Muscle layer of colon (tissue), 2 donors: ENCODE measurements around the gene ABCB11.

Experiments used
- H3K27ac ChIP-seq: one replicate; pipeline ENCODE4 v1.7.0; 2013; ENCODE audit warnings: low read depth, mild to moderate bottlenecking, low read length, moderate library complexity
- H3K27me3 ChIP-seq, 2 donors: one replicate each; pipeline ENCODE4 v1.7.0; 2013; ENCODE audit warnings: low read length in 2 of 2, mild to moderate bottlenecking in 2 of 2; ENCODE audit not compliant: insufficient read depth in 2 of 2, control insufficient read depth in 1 of 2
- H3K36me3 ChIP-seq: one replicate; pipeline ENCODE4 v1.7.0; 2013; ENCODE audit warnings: mild to moderate bottlenecking, low read length; ENCODE audit not compliant: insufficient read depth
- H3K4me1 ChIP-seq: one replicate; pipeline ENCODE4 v1.7.0; 2013; ENCODE audit warnings: mild to moderate bottlenecking, low read length; ENCODE audit not compliant: insufficient read depth
- H3K4me3 ChIP-seq, 2 donors: one replicate each; pipeline ENCODE4 v1.7.0; 2013; ENCODE audit warnings: low read length in 2 of 2, low read depth in 1 of 2, mild to moderate bottlenecking in 1 of 2, moderate library complexity in 1 of 2
- H3K9ac ChIP-seq: one replicate; pipeline ENCODE4 v1.7.0; 2013; ENCODE audit warnings: low read length
- H3K9me3 ChIP-seq: one replicate; pipeline ENCODE4 v1.7.0; 2013; ENCODE audit warnings: mild to moderate bottlenecking, low read length
- donor health status: abdominal sarcoma.
- donor health status: Adenocarcinoma of cecum.

ABCB11 gene

GRCh38 chr2:169002161-169002738 lies 28.9 kb downstream of the ABCB11 start:
- Histone ChIP-seq H3K27me3 (no peaks in the 10 kb centered on the region), H3K9me3 (no peaks in the 10 kb centered on the region), H3K27ac (no peak overlapping the region), H3K4me1 (no peaks in the 10 kb centered on the region), H3K9ac (no peak overlapping the region), H3K36me3 (no peaks in the 10 kb centered on the region), H3K4me3 (no peak overlapping the region)

- no peak overlapping the region for H3K4me3 ChIP-seq
- H3K27me3 ChIP-seq, result no peaks in the 10 kb centered on the region
- H3K9me3 ChIP-seq, result no peaks in the 10 kb centered on the region
- no peaks in the 10 kb centered on the region for H3K4me1 ChIP-seq
- H3K9ac ChIP-seq, result no peak overlapping the region
- no peak overlapping the region for H3K27ac ChIP-seq
- no peaks in the 10 kb centered on the region for H3K36me3 ChIP-seq
Measured at GRCh38 chr2:169001116-169001815, 29.9 kb downstream of the ABCB11 start.

DNA sequence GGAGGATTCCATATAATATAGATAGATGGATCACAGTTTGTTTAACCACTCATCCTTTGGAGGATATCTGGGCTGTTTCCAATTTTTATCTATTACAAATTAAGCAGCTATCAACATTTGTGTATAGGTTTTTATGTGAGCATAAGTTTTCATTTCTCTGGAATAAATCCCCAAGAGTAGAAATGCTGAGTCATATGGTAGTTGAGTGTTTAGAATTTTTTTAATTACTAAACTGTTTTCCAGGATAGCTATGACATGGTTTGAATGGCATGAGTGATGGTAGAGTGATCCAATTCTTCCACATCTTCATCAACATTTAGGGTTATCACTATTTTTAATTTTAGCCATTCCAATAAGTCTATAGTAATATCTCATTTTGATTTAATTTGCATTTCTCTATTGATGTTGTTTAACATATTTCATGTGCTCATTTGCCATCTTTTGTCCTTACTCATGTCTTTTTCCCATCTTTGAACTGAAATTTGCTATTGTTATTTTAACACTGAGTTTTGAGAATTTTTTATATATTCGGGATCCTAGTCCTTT lies 31.4 kb downstream of the ABCB11 start:
- no peak overlapping the region for H3K27ac ChIP-seq

DNA sequence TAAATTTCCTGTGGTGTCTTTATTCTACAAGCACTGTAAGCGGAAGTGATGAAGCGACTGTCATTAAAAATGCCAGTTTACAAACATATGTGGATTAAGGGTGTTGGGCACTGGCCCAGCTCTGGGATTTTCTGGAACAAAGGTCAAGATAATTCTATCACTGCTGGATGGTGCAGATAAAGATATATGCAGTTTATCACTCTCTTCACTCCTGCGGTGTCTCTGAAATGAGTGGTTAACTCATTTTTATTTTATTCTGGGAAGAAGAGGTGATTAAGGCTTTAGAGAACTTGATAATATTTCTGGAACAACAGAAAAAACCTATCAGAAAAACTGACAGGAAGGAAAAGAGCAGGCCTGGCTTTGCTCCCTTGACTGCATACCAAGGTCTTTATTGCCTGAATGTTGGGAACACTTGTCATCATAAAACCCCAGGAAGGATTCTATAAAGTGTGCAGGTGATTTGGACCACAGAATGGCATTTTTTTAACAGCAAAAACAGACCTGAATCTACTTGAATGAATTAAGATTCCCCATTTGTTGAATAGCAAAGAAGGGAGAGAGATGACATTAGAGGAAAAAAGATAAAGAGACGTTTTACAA lies 32.4 kb downstream of the ABCB11 start:
- Histone ChIP-seq H3K9ac (no peak overlapping the region), H3K27ac (no peak overlapping the region), H3K36me3 (no peaks in the 10 kb centered on the region), H3K4me3 (no peak overlapping the region), H3K27me3 (no peaks in the 10 kb centered on the region), H3K9me3 (no peaks in the 10 kb centered on the region), H3K4me1 (no peaks in the 10 kb centered on the region)

More for the DNA sequence above, 31.4 kb downstream of the ABCB11 start:
- H3K9me3 ChIP-seq, result no peaks in the 10 kb centered on the region
- no peaks in the 10 kb centered on the region for H3K36me3 ChIP-seq
- no peak overlapping the region for H3K4me3 ChIP-seq
- no peaks in the 10 kb centered on the region for H3K4me1 ChIP-seq
- no peaks in the 10 kb centered on the region for H3K27me3 ChIP-seq
- no peak overlapping the region for H3K9ac ChIP-seq

GRCh38 chr2:168997794-168998193 lies 33.3 kb downstream of the ABCB11 start:
- no peak overlapping the region for H3K27ac ChIP-seq

GRCh38 chr2:168997118-168997521 lies 34.0 kb downstream of the ABCB11 start:
- Histone ChIP-seq H3K4me1 (no peaks in the 10 kb centered on the region), H3K36me3 (no peaks in the 10 kb centered on the region), H3K4me3 (no peak overlapping the region), H3K9ac (no peak overlapping the region), H3K9me3 (no peaks in the 10 kb centered on the region), H3K27ac (no peak overlapping the region), H3K27me3 (no peaks in the 10 kb centered on the region)

More at GRCh38 chr2:168997794-168998193, 33.3 kb downstream of the ABCB11 start:
- Histone ChIP-seq H3K36me3 (no peaks in the 10 kb centered on the region), H3K4me3 (no peak overlapping the region), H3K9ac (no peak overlapping the region), H3K27me3 (no peaks in the 10 kb centered on the region), H3K4me1 (no peaks in the 10 kb centered on the region), H3K9me3 (no peaks in the 10 kb centered on the region)

DNA sequence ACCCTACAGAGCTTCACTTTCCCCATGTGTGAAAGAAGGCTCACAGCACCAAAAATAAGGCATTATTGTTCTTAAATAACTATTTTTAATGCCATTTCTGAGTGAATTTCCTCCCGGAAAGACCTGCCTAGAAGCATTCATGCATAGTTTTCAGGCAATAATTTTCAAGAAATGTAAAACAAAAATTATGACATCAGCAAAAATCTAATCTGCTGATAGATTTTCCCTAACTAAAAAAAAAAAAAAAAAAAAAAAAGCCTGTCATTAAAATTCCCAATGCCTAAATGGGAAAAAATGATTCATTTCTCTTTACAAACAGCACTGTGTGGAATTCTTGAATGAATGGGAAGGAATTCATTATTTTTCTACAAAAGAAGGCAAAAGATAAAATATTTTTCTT lies 35.4 kb downstream of the ABCB11 start:
- Histone ChIP-seq H3K9ac (no peak overlapping the region), H3K36me3 (no peaks in the 10 kb centered on the region), H3K9me3 (no peaks in the 10 kb centered on the region), H3K27me3 (no peaks in the 10 kb centered on the region), H3K4me1 (no peaks in the 10 kb centered on the region), H3K4me3 (no peak overlapping the region), H3K27ac (no peak overlapping the region)

- Histone ChIP-seq H3K27ac (no peak overlapping the region), H3K9me3 (no peaks in the 10 kb centered on the region), H3K36me3 (no peaks in the 10 kb centered on the region), H3K27me3 (no peaks in the 10 kb centered on the region), H3K4me3 (no peak overlapping the region), H3K4me1 (no peaks in the 10 kb centered on the region), H3K9ac (no peak overlapping the region)
Measured at GRCh38 chr2:168993538-168993937, 37.6 kb downstream of the ABCB11 start.

DNA sequence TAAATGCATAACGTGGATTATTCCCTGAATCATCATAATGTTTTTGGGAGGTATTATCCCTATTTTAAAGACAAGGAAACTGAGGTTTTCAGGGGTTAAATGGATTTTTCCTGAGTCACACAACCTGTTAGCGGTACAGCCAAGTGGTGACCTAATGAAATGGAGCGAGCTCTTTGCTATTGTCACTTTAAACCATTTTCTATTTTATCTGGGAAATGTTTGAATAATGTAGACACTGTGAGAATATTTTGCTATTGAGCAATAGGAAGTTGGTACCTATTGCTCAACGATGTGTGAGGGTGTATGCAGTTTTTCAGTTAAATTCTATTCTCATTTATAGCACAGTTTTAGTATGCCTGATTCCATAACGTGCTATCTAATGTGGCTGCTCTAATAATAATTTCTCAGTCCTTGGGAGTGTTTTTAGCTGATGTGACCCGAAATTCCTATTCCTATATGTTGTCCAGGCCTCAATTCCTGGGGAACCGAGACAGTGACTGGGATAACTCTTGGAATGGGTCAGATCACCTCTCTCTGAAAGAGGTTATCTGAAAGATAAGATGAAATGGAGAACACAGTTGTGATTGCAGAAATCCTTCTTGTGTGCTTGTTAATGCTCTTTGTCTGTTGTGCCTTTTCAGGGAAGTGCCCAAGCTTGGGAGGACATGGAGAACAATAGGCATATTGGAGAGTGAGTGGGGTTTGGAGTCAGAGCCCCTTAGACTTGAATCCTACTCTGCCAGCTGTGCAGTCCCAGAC lies 38.4 kb downstream of the ABCB11 start:
- Histone ChIP-seq H3K4me1 (no peaks in the 10 kb centered on the region), H3K27ac (no peak overlapping the region), H3K36me3 (no peaks in the 10 kb centered on the region), H3K4me3 (no peak overlapping the region), H3K9me3 (no peaks in the 10 kb centered on the region), H3K9ac (no peak overlapping the region), H3K27me3 (no peaks in the 10 kb centered on the region)

DNA sequence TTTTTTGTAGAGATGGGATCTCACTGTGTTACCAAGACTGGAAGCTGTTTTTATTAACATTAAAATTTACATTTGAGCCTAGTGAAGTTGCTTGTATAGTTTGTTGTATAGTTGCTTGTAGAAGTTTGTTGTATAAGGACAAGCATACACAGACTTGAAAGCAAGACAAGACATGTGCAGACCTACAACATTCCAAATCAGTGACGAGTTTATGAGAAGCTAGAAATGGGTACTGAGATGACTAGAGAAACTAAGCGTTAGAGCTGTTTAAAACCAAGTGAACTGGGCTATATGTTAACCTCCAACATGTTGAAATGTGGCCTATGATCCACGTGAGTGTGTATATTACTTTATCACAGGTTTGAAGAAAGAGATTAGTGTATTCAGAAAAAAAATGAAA lies 39.1 kb downstream of the ABCB11 start:
- no peak overlapping the region for H3K27ac ChIP-seq
- H3K9me3 ChIP-seq, result no peaks in the 10 kb centered on the region
- no peaks in the 10 kb centered on the region for H3K27me3 ChIP-seq
- H3K9ac ChIP-seq, result no peak overlapping the region
- H3K4me3 ChIP-seq, result no peak overlapping the region
- H3K4me1 ChIP-seq, result no peaks in the 10 kb centered on the region
- H3K36me3 ChIP-seq, result no peaks in the 10 kb centered on the region

GRCh38 chr2:168988755-168989154 lies 42.4 kb downstream of the ABCB11 start:
- Histone ChIP-seq H3K27ac (no peak overlapping the region), H3K36me3 (no peaks in the 10 kb centered on the region), H3K9ac (no peak overlapping the region), H3K4me1 (no peaks in the 10 kb centered on the region), H3K27me3 (no peaks in the 10 kb centered on the region), H3K9me3 (no peaks in the 10 kb centered on the region), H3K4me3 (no peak overlapping the region)
